C1 segment of cervical spinal cord (tissue), 14 donors: Measurements from ENCODE around the gene DYNC1LI2.
A peak's percentile ranks its signal among the peaks of the same experiment; 100 is the strongest.
"Not testable (repeated sequence)": the region's sequence is repeated elsewhere in the genome, so short reads cannot be mapped to it uniquely, and the experiment has no call there.

Experiments used
- DNase-seq, 14 donors: peaks; one replicate each; lab custom pipeline; 2025; lab: John Stamatoyannopoulos, UW

Gene DYNC1LI2

GRCh38 chr16:66751303-66751991 lies at the start of gene DYNC1LI2:
Gene DYNC1LI2, minus strand, starts transcription at chr16:66751609. Its CDS starts 18 bp downstream, at chr16:66751591.
- DNase-seq = peak in 13 of 14 donors; percentile 69 to 94 (median 81)

- no peak for DNase-seq
Measured at GRCh38 chr16:66800856-66801255, 49.4 kb upstream of the DYNC1LI2 start.

- DNase-seq = no peak
Measured at GRCh38 chr16:66798161-66798560, 46.8 kb upstream of the DYNC1LI2 start.

- not testable (repeated sequence) for DNase-seq
Measured at GRCh38 chr16:66793984-66794383, 42.6 kb upstream of the DYNC1LI2 start.

GRCh38 chr16:66790130-66790733 lies 38.8 kb upstream of the DYNC1LI2 start:
- DNase-seq = no peak

GRCh38 chr16:66787427-66787826 lies 36.0 kb upstream of the DYNC1LI2 start:
- DNase-seq = no peak

GRCh38 chr16:66786551-66786950 lies 35.1 kb upstream of the DYNC1LI2 start:
- DNase-seq = no peak

- DNase-seq = no peak
Measured at GRCh38 chr16:66776457-66776856, 25.0 kb upstream of the DYNC1LI2 start.

- DNase-seq = no peak
Measured at GRCh38 chr16:66774981-66775380, 23.6 kb upstream of the DYNC1LI2 start.

GRCh38 chr16:66758086-66758485 lies 6.7 kb upstream of the DYNC1LI2 start:
- no peak for DNase-seq

GRCh38 chr16:66754819-66755218 lies 3.4 kb upstream of the DYNC1LI2 start:
- no peak for DNase-seq

- no peak for DNase-seq
Measured at GRCh38 chr16:66754211-66754610, 2.8 kb upstream of the DYNC1LI2 start.

GRCh38 chr16:66752958-66753357 lies 1.5 kb upstream of the DYNC1LI2 start:
- no peak for DNase-seq

GRCh38 chr16:66752379-66752778 lies 970 bp upstream of the DYNC1LI2 start:
- peak in 1 of 14 donors; percentile 35 for DNase-seq

GRCh38 chr16:66751992-66752322 lies 548 bp upstream of the DYNC1LI2 start:
- DNase-seq = peak in 1 of 14 donors; percentile 68

- DNase-seq = peak in 2 of 14 donors; percentile 23 to 49
Measured at GRCh38 chr16:66751053-66751302, 431 bp downstream of the DYNC1LI2 start.

GRCh38 chr16:66750279-66751052 lies 943 bp downstream of the DYNC1LI2 start:
- no peak for DNase-seq

- no peak for DNase-seq
Measured at GRCh38 chr16:66746682-66747081, 4.7 kb downstream of the DYNC1LI2 start.

GRCh38 chr16:66746048-66746447 lies 5.4 kb downstream of the DYNC1LI2 start:
- no peak for DNase-seq

GRCh38 chr16:66741950-66742808 lies 9.2 kb downstream of the DYNC1LI2 start:
- DNase-seq = peak in 3 of 14 donors; percentile 7 to 48 (median 18)

GRCh38 chr16:66741169-66741900 lies 10.1 kb downstream of the DYNC1LI2 start:
- DNase-seq = peak; percentile 9 to 94 (median 85)
